ENCODE results near the gene WDFY3. TPM values are rescaled to one million over a fixed set of nuclear protein-coding genes. Genes with fewer than 3 reads are reported as not detected.

Gene WDFY3
- total and polyA plus RNA-seq, 2 donors (not counting 1 experiment from before 2014, with no cell fraction given) = 0.05 to 0.36 TPM

DNA sequence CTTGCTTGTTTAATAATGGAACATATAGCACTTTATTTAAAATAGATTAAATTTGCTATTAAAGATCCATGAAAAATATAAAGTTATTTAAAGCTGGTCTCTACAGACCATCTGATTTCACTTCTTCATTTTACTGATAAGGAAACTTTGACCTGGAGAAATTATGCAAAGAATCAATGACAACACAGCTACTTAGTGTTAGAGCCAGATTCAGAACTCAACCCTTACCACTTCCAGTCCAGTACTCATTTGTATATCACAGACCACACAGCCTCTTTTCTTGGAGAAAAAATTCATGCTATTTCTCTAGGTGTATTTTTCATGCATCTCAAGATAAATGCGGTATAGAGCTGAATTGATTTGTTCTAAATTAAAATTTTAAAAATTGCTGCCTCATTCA is 34.0 kb downstream of the WDFY3 start:
- ATAC-seq (ENCODE audit: low read depth) = no peak
- H3K27ac Mint-ChIP-seq = no peak overlapping the region
- H3K27ac ChIP-seq (ENCODE audit: low read length in 2 of 2) = no peak overlapping the region
- H2AFZ ChIP-seq (ENCODE audit: insufficient read depth, low read depth, low read length, poor library complexity, severe bottlenecking) = no peak overlapping the region
- no peak overlapping the region for H3K4me3 ChIP-seq (ENCODE audit: control extremely low read depth in 1 of 5, extremely low read depth in 1 of 5, insufficient read depth in 1 of 5, low read depth in 2 of 5, low read length in 4 of 5)
- H3K79me2 ChIP-seq (ENCODE audit: control insufficient read depth, insufficient read depth, low read length) = no peaks in the 10 kb centered on the region
- ChIA-PET POLR2A (no interaction called here), CTCF (no interaction called here)
- no peaks in the 10 kb centered on the region for H3K27me3 ChIP-seq (replicated peaks in 1 of 4; ENCODE audit: control extremely low read depth in 1 of 4, control insufficient read depth in 3 of 4, insufficient read depth in 4 of 4, low read length in 3 of 4)
- H3K27me3 Mint-ChIP-seq = peaks cover 9% of the 10 kb centered on the region
- no peaks in the 10 kb centered on the region for H3K4me1 ChIP-seq (ENCODE audit: control insufficient read depth in 2 of 2, insufficient read depth in 2 of 2, low read length in 2 of 2)
- H3K4me2 ChIP-seq (replicated peaks; ENCODE audit: low read depth, low read length, poor library complexity, severe bottlenecking) = no peak overlapping the region
- H3K9ac ChIP-seq (ENCODE audit: low read length) = no peak overlapping the region
- no peaks in the 10 kb centered on the region for H3K36me3 ChIP-seq (replicated peaks in 1 of 2; ENCODE audit: control extremely low read depth in 1 of 2, control insufficient read depth in 1 of 2, extremely low read depth in 1 of 2, insufficient read depth in 2 of 2, low read length in 1 of 2)
- H4K20me1 ChIP-seq (ENCODE audit: control insufficient read depth, insufficient read depth, low read length, poor library complexity, severe bottlenecking) = no peaks in the 10 kb centered on the region
- H3K4me3 Mint-ChIP-seq = no peak overlapping the region
- H3K9me3 Mint-ChIP-seq (ENCODE audit: insufficient read depth) = no peaks in the 10 kb centered on the region
- intact Hi-C loops (cut with micrococcal nuclease) = no loop called here
- no peaks in the 10 kb centered on the region for H3K4me1 Mint-ChIP-seq
- no peak for DNase-seq
- H3K9me3 ChIP-seq (ENCODE audit: control extremely low read depth in 1 of 3, control insufficient read depth in 2 of 3, insufficient read depth in 1 of 3, low read length in 2 of 3) = no peaks in the 10 kb centered on the region
- WGBS (ENCODE audit: insufficient coverage) = no CpG with 5 or more reads among the region's 1 CpG
- TF ChIP-seq CTCF (IDR thresholded peaks at IDR 0.05) (no peak), EZH2 (IDR thresholded peaks at IDR 0.05; ENCODE audit: borderline replicate concordance, insufficient read depth, low read depth, low read length, poor library complexity, severe bottlenecking) (no peak)

- no peaks in the 10 kb centered on the region for H3K79me2 ChIP-seq (ENCODE audit: control insufficient read depth, insufficient read depth, low read length)
- no peak overlapping the region for H3K27ac ChIP-seq (ENCODE audit: low read length in 2 of 2)
- Mint-ChIP-seq H3K4me1 (no peaks in the 10 kb centered on the region), H3K4me3 (no peak overlapping the region), H3K9me3 (ENCODE audit: insufficient read depth) (no peaks in the 10 kb centered on the region), H3K27ac (no peak overlapping the region), H3K27me3 (peaks cover 9% of the 10 kb centered on the region)
- no peak for TF ChIP-seq CTCF (IDR thresholded peaks at IDR 0.05)
- no peak for TF ChIP-seq EZH2 (IDR thresholded peaks at IDR 0.05; ENCODE audit: borderline replicate concordance, insufficient read depth, low read depth, low read length, poor library complexity, severe bottlenecking)
- H3K36me3 ChIP-seq (replicated peaks in 1 of 2; ENCODE audit: control extremely low read depth in 1 of 2, control insufficient read depth in 1 of 2, extremely low read depth in 1 of 2, insufficient read depth in 2 of 2, low read length in 1 of 2) = no peaks in the 10 kb centered on the region
- CTCF ChIA-PET = interaction anchor here (0.6 kb wide), 1 partner anchor 182 kb away, joined by 3 read pairs; no protein-coding TSS in a partner anchor
- no peak overlapping the region for H3K9ac ChIP-seq (ENCODE audit: low read length)
- H4K20me1 ChIP-seq (ENCODE audit: control insufficient read depth, insufficient read depth, low read length, poor library complexity, severe bottlenecking) = no peaks in the 10 kb centered on the region
- no peaks in the 10 kb centered on the region for H3K27me3 ChIP-seq (replicated peaks in 1 of 4; ENCODE audit: control extremely low read depth in 1 of 4, control insufficient read depth in 3 of 4, insufficient read depth in 4 of 4, low read length in 3 of 4)
- DNase-seq = no peak
- no peak overlapping the region for H3K4me2 ChIP-seq (replicated peaks; ENCODE audit: low read depth, low read length, poor library complexity, severe bottlenecking)
- H2AFZ ChIP-seq (ENCODE audit: insufficient read depth, low read depth, low read length, poor library complexity, severe bottlenecking) = no peak overlapping the region
- H3K9me3 ChIP-seq (ENCODE audit: control extremely low read depth in 1 of 3, control insufficient read depth in 2 of 3, insufficient read depth in 1 of 3, low read length in 2 of 3) = no peaks in the 10 kb centered on the region
- H3K4me3 ChIP-seq (ENCODE audit: control extremely low read depth in 1 of 5, extremely low read depth in 1 of 5, insufficient read depth in 1 of 5, low read depth in 2 of 5, low read length in 4 of 5) = no peak overlapping the region
- WGBS (ENCODE audit: insufficient coverage) = 78% methylated on average over 2 of the region's 3 CpGs
- no peak for ATAC-seq (ENCODE audit: low read depth)
- intact Hi-C loops (cut with micrococcal nuclease) = no loop called here
- no peaks in the 10 kb centered on the region for H3K4me1 ChIP-seq (ENCODE audit: control insufficient read depth in 2 of 2, insufficient read depth in 2 of 2, low read length in 2 of 2)
- POLR2A ChIA-PET = no interaction called here
These were observed 34.5 kb downstream of the WDFY3 start for GRCh38 chr4:84931961-84932360.

Measured in B cell (primary cell).